Measurements from ENCODE around the gene UBE2O.

UBE2O gene

DNA sequence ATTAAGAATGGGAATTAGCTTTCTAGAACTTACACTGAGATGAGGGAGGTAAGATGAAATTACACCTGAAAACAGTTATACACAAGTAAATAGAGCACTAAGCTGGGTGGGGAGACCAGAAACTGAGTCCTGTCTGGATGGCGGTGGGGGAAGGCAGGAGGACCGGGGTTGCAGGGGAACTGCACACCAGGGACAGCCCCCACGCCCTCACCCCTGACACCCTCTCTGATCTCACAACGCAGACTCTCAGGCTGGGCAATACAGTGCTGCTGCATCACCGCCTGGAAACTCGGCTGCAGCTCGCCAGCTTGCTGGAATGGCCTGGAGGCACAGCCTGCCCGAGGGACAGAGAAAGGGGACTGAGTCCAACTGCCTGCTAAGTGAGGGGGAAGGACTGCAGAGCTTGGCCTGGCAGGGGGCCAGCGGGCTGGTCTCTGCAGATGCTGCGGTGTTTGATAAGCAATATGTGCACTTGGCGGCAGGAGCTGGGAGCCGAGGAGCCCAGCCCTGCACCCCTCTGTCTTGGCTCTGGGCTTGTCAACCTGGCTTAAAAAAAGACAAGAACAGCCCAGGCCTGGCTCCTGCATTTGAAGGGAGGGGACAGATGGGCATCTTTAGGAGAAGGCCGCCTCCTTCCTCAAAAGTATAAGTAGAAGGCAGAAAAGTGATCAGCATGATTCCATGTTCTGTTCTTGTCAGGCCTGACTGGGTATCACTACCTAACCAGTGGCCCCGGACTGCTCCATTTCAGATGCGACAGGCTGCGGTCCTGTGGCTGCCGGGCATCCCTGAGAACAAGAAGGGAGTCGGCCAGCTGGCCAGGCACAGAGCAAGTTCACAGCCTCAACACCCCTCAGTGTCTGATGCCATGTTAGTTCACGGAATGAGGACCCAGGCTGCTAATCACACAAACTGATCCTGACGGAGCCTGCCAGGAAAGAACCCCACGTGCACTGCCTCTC, 38.3 kb downstream of the UBE2O start:
- no peak for DNase-seq (ENCODE audit: low spot score)

DNA sequence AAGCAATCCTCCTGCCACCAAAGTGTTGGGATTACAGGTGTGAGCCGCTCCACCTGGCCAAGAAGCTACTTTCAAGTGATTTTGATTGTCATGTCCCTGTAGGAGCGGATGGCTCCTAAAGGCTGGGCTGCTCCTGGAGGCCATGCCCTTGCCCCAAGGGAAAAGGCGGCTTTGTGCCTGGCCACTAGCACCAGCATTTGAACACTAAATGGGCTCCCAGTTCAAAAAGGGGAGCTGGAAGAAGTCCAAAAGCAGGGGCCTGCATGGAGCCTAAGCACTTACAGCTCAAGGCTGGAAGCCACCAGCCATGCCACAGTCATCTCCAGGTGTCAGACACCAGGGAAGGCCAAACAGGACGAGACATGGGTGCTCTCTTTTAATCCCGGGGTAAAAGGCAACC, 41.7 kb downstream of the UBE2O start:
- no peak for DNase-seq (ENCODE audit: low spot score)

DNA sequence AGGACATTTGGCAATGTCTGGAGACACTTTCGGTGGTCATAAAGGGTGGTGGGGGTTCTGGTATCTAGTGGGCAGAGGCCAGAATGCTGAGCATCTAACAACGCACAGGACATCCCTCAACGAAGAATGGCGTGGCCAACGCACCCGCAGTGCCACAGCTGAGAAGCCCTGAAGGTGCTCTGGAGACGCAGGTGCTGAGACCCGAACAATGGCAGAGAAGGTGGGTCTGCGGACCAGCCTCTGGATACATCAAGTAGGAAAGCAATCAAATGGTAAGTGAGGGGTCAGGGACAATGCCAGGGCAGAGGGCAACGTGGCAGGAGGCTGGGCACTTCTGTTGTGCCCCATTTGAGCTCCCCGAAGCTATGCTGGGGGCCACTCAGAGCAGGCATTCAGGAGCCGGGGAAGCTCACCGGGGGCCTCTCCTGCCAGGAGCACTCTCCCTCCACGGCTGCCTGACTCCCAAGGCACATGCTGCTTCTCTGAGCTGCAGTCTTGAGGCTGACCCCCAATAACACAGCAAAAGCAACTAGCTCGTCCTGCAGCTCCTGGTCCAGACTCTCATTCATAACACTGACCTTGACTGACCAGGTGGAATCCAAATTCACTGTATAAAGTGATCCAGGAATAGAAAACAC, 42.5 kb downstream of the UBE2O start:
- no peak for DNase-seq (ENCODE audit: low spot score)

DNA sequence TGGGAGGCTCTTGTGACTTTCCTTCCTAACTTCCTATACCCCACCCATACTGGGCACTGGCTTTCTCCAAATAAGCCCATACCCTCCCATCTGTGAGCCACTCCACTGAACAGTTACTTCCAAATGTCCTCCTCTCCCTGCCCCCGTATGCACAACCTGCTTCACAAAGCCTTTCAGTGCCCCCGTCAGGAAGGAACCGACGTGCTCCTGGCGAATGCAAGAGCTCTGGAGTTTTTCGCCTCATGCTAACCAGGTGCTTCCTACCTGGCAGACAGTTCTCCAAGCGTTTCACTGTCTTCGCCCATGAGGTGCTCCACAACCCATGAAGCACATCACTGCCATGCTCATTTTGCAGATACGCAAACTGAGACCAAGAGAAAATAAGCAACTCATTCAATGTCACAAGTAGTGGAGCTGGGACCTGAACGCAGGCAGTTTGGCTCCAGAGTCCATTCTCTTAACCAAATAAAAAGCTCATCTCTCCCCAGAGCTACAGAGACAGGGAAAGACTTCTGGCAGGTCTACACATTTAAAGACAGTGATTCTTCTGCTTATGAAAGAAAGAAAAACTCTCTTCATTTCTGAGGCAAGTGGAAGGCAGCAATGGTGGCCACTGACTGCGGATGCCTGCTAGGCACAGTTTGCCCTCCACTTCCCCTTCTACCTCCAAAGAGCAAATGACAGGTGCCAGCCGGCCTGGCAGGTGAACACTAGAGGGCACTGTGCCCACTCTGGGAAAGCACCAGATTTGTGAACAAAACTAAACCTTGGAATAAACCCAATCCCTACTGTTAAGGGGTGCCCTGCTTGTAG, 44.7 kb downstream of the UBE2O start:
- DNase-seq (ENCODE audit: low spot score): peak; percentile 69

DNA sequence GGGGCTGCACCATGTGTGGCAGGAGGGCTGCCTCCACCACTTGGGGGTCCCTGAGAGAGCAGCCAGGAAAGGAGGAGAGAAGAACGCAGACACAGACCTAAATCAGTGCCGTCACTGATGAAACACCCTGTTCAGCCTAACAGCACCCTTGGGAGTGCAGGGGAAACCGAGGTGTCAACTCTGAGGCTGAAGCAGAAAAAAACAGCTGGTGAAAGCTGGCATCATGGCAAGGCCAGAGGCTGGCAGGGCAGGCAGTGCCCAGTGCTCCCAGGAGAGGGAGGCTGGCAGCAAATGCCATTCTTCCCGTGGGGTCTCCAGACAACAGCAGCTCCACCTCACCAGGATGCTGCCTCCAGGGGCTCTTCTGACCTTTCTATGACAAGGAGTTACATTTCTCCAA, 45.4 kb downstream of the UBE2O start:
- no peak for DNase-seq (ENCODE audit: low spot score)

DNA sequence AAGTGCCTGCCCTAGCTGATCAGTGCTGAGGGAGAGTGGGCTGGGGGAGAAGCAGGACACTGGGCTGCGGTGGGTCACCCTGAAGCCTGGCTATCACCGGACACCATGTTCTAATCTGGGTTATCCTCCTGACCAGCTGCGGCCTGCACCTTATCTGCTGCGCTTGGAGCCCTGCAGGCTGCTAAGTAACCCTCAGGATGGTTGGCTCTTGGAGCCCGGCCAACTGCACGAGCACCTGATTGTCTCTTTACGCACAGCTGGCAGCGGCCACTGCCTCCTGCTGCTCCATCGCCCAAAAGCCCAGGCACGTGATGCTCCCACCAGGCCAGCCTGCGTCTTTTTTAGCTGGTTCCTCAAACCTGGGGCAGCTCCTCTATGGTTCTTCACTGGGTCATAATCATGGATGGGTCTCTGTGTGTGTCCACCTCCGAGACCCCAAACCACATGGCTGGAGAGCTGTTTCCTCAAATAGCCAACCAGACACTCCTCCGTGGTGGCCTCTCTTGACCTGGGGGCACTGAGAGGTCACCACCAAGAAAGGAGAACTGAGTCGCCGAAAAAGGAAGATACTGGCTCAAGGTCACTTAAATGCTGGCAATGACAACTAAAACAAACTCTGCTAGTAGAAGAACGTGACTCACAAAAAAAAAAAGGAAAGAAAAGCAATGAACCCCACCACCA, 46.8 kb downstream of the UBE2O start:
- DNase-seq (ENCODE audit: low spot score): no peak

DNA sequence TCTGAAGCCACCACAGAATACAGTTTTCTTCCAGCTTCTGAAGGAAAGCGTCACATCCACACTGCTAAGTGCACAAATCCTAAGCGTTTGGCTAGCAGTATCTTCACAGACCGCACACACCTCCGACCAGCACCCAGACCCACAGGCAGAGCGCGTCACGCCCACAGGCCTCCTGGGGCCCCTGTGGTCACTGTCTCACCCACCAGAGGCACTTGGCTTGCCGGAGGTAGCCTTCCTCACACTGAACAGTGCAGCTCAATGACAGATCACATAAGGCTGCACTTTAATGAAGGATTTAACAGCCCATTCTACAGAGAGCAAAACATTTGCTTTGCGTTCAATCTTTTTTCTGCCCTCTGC, 47.4 kb downstream of the UBE2O start:
- no peak for DNase-seq (ENCODE audit: low spot score)

DNA sequence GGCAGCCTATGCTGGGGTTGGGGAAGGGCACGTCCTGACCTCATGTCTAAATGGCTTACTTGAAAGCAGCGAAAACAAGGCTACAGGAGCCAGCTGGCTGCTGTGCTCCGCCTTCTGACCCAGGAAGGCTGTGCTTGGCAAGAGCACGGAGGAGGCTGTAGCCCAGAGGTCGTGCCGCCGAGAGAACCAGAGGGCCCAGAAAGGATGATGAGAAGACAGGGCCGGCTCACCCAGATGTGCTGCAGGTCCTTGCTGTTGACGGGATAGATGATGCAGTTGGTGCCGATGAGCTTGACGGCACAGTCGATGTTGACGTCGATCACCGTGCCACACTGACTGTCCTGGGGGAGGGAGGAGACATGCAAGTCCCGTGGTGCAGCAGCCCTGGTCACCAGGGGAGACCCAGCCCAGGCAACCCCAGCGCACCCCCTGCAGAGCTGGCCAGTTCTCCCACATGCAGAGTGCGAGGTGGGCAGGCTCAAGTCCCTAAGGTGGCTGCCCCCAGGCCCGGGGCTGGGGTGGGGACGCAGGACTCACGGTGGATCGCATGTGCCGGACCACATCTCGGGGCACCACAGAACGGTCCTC, 47.9 kb downstream of the UBE2O start:
- no peak for DNase-seq (ENCODE audit: low spot score)

DNA sequence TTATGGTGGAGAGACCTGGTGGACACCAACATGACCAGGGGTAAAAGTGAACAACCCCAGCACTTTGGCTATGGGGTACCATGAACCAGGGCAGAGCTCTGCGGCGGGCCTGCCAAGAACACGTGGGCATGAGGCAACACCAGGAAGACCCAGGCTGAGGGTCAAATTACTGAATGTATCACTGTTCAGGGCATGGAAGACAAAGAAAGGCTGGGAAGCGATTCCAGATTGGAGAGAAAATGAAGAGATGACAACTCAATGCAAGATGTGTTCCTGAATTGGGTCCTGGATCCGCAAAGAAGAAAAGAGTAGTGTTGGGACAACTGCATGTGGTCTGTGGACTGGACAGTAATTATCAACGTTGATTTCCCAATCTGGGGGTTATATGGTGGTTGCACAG, 48.7 kb downstream of the UBE2O start:
- no peak for DNase-seq (ENCODE audit: low spot score)

DNA sequence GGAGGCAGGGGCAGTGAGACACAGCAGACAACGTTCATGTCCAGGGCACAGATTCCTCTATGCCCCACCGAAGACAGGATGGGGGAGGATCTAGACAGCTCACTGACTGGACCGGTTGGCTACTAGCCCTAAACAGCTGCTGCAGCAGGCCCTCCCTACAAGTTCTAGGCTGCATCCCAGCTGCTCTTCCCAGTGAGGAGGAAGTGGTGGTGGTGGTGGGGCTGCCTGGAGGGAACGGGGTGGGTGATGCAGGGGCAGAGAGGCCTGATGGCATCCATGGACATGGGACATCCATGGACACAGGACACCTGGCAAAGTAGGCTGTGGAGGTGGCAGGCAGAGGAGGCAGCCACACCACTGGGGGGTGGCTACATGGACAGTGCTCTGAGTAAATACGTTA, 50.2 kb downstream of the UBE2O start:
- DNase-seq (ENCODE audit: low spot score): no peak

DNA sequence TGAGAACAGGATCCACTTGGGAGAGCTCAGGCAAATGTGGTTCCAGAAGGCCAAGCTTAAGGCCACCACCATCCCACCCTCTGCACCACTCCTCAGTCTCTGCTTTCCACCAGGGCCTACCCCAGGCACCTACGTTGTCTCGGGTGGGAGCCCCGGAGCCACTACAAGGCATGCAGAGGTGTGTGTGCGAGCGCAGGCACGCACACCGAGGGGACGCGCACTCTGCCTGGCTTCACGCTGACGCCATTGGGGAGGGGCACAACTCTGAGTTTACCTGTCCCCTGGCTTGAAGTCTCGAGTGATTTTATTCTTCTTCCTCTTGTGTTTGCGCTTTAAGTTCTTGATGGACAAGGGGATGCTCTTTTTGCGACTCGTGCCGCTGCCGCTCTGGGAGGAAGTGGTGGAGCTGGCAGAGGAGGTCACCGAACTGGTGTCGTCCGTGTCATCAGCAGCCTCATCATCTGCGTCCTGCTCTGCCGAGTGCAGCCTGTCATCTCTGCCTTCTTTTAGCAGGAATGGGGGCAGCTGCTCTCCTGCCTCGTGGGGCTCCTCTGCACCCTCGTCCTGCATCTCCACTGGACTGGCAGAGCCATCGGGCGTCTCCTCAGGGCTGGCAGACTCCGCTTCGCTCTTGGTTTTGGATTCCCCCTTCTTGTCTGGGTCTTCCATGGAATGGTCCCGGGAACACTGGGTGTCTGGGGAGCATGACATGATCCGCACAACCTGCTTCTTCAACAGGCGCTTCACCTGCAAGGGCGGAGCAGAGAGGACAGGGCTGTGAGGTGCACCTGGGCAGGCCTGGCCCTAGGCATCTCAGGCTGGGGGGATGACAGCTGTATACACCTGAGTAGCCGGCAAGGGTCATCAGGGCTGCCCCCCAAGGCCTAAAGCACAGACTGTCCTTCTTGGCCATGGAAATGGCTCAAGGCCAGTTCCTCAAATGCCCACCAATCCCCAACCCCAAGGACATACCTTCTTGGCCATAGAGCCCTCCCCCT, 53.5 kb downstream of the UBE2O start:
- no peak for DNase-seq (ENCODE audit: low spot score)

DNA sequence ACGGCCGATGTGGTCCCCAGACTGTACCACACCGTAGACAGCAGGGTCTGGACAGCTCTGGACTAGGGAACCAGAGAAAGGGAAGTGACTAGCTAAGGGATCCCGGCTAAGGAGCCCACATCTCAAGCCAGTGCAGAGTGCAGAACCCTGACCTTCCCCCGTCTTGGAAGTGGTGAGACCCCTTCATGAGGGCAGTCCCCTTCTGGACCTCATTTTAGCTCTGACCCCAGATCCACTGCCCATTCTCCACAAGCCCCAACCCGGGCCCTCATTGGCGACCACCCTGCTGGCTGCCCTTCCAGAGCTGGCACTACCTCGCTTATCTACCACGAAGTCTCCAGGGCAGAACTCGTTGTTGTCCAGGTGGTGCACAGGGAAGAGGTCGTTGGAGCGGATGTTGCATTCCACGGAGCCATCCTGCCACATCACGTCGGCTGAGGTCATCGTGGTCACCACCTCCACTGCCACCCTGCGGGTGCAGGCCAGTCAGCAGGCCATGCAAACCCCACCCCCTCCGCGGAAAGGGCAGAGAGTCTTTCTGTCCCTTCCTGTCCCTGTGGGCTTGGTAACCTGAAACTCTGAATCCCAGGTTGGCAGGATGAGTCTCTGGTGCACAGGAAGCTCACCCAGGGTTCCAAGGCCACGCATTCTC, 54.3 kb downstream of the UBE2O start:
- DNase-seq (ENCODE audit: low spot score): no peak

DNA sequence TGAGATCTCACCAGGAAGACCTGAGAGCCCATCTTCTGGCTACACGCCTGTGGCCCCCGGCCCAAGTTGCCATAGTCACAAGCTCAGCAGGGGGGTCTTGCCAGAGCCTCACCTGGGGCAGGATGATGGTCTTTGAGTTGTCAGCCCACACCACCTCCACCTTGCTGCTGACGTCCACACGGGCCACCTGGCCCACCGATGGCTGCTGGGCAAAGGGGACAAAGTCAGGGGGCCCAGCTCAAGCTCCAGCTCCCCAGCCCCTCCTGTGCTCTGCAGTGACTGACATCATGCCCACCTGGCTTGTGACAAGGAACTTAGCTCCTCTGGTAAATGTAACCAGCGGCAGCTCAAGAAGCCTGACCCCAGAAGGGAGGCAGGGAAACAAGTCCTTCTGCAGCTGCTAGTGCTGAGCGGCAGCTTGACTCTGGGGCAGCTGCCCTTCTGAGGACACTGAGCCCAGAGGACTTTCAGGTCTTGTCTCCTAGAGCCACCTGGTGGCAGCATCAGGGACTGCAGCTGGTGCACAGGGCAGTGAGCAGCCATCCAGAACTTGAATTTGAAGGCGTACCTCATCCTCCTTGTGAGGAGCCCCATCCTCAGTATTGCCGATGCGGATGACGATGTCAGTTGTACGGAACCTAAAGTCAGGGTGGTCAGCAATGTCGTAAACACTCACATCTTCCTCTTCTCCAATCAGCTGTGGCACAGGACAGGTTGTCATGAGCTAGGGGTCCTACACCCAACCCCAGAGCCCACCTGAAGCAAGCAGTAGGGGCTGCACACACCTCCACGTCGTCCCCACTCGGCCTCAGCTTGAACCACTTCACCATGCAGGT, 55.0 kb downstream of the UBE2O start:
- DNase-seq (ENCODE audit: low spot score): peak; percentile 92

DNA sequence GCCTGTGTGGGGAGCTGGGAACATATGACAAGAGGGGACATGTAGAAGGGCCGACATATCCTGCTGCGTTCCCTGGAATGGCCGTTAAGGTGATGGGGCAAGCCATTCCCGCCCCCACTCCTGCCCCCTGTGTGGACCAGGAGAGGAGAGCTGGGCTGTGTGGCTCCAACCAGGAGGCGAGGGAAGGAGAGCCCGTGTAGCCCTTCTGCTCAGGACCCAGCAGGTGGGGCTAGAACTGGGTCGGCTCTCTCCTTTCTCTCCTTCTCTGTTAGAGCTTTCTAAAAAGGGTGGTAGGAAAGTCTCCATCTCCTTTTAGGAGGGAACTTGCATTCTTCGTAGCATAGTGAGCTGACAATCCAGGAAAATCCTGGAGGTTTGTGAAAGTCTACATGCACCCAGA, 55.8 kb downstream of the UBE2O start:
- DNase-seq (ENCODE audit: low spot score): no peak

DNA sequence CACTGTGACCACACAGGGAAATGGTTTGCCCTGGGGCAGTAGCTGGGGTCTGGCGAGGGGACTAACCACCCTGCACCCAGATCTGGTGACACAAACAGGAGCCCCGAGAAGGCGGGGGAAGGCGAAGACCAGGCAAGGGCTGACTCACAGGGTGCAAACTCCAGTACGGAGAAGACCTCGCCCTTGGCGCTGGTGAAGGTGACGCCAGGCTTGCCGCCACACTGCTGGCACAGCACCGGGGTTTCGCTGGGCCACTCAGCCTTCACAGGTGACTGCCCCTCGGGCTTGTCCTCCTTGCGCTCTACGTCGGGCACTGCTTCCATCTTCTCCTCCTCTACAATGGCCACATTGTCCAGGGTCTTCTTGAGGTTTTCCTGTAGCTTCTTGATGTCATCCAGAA, 57.0 kb downstream of the UBE2O start:
- DNase-seq (ENCODE audit: low spot score): no peak

DNA sequence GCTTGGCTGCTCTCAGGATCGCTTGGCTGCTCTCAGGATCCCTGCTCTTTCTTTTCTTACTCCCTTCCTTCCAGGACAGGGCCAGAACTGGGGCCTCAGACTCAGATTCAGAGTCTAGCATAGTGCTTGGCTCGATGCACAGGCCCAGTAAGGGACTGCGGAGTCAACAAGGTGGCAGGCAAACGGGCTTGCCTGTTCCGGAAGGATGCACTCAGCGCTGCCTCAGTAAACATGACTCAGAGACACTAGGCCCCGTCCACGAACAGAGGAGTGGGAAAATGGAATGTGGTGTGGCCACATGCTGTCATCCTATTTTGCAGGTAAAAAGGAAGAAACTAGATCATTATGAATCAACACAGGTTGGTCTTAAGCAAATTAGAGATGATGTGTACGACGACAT, 58.8 kb downstream of the UBE2O start:
- no peak for DNase-seq (ENCODE audit: low spot score)

DNA sequence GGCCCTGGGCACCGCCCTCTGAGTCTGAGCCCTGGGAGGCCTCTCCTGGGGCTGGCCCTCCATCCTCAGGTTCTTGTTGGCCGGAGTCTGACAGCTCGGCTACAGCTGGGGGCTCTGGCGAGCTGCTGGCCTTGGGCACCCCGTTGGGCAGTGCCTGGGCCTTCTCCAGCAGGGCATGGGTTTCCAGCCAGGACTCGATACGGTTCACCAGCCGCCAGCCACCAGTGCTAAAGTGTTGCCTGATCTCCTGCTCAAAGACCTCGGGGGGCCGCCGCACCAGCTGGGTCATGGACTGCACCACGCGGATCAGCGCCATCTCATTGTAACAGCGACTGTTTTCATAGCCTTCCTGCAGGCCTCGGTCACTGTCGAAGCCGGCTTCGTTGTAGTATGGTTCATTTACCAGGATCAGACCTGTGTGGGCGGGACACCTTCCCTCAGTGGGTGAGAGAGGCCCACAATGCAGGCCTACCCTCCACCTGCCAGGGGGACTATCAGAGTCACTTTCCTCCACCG, 61.7 kb downstream of the UBE2O start:
- DNase-seq (ENCODE audit: low spot score): no peak

DNA sequence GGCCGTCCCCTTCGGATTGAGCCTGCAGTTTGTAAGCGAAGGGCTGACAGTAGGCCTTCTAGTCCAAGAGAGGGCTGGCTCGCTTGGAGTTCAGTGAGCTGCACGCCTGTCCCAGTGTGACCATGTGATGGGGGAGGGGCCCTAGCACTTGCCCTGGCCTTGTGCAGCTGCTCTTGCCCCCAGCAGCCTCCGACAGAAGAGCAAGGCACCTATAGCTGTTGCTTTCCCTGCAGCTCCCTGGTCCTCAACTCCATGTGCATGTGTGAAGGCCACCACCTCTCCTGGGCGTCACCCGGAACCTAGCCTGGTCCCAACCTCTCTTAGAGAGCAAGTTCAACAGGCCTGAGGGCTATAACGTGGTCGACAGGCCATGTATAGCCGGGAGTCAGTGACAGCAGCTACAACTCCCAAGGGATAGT, 62.9 kb downstream of the UBE2O start:
- no peak for DNase-seq (ENCODE audit: low spot score)

Data from HuH-7 (cell line).